Parathyroid adenoma (tissue), 2 donors: Measurements from ENCODE around the gene MAP3K7CL.

Source experiments
- H2AFZ ChIP-seq: fragments of 300-600 bp; sonication (generic); one replicate; pipeline ENCODE4 v1.7.0; 2017; ENCODE audit warnings: antibody characterized with exemption, mild to moderate bottlenecking
- H3K27ac ChIP-seq: fragments of 300-600 bp; sonication (generic); one replicate; pipeline ENCODE4 v1.7.0; 2017
- H3K27me3 ChIP-seq: fragments of 300-600 bp; sonication (generic); one replicate; pipeline ENCODE4 v1.7.0; 2017; ENCODE audit warnings: low read length; ENCODE audit not compliant: control insufficient read depth, insufficient read depth
- H3K36me3 ChIP-seq: fragments of 300-600 bp; sonication (generic); one replicate; pipeline ENCODE4 v1.7.0; 2017; ENCODE audit warnings: low read length; ENCODE audit not compliant: control insufficient read depth, insufficient read depth
- H3K4me1 ChIP-seq: fragments of 300-600 bp; sonication (generic); one replicate; pipeline ENCODE4 v1.7.0; 2017; ENCODE audit warnings: control low read depth
- H3K4me2 ChIP-seq: fragments of 300-600 bp; sonication (generic); one replicate; pipeline ENCODE4 v1.7.0; 2017; ENCODE audit warnings: low read length
- H3K4me3 ChIP-seq: fragments of 300-600 bp; sonication (generic); one replicate; pipeline ENCODE4 v1.7.0; 2017; ENCODE audit warnings: low read depth, low read length
- H3K79me2 ChIP-seq: fragments of 300-600 bp; sonication (generic); one replicate; pipeline ENCODE4 v1.7.0; 2017; ENCODE audit warnings: control low read depth
- H3K9ac ChIP-seq: fragments of 300-600 bp; sonication (generic); one replicate; pipeline ENCODE4 v1.7.0; 2017; ENCODE audit warnings: mild to moderate bottlenecking
- H3K9me3 ChIP-seq: fragments of 300-600 bp; sonication (generic); one replicate; pipeline ENCODE4 v1.7.0; 2017; ENCODE audit warnings: low read length; ENCODE audit not compliant: control insufficient read depth
- TF ChIP-seq, protein P1 (sequence below): fragments of 300-600 bp; sonication (generic); IDR thresholded peaks from one replicate; pipeline ENCODE4 v1.7.0; 2017; ENCODE audit warnings: antibody characterized with exemption, mild to moderate bottlenecking
- donor health status: primary hyperparathyroidism.

Gene MAP3K7CL

DNA sequence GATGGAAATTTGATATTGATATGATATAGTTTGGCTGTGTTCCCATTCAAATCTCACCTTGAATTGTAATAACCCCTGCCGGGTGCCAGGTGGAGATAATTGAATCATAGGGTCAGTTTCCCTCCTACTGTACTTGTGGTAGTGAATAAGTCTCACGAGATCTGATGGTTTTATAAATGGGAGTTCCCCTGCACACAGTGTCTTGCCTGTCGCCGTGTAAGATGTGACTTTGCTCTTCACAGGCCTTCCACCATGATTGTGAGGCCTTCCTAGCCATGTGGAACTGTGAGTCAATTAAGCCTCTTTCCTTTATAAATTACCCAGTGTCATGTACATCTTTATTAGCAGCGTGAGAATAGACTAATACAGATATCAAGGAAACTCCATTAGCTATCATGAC lies 74.6 kb downstream of the MAP3K7CL start:
- H3K27ac ChIP-seq, result no peak overlapping the region
- no peaks in the 10 kb centered on the region for H3K79me2 ChIP-seq

DNA sequence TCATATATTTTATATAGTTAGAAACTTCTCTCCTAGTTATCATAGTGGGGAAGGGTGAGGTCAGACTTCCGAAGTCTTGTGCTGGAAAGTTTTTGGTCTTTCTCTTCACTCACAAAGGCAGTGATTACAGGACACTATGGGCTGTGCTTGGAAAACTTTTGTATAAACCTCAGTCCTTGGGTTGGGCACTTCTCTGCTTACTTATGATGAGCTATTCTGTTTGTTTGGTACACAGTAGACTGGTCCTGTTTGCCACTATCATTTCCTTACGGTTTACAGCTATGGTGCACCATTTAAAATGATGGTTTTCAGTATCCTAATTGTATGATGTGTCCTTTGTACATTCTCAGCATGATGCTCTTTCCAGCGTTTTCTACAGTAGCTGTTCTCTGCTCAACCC lies 75.5 kb downstream of the MAP3K7CL start:
- H3K27ac ChIP-seq, result no peak overlapping the region
- no peak overlapping the region for H2AFZ ChIP-seq
- H3K79me2 ChIP-seq, result no peaks in the 10 kb centered on the region
- no peak overlapping the region for H3K4me2 ChIP-seq
- H3K4me3 ChIP-seq, result no peak overlapping the region
- no peaks in the 10 kb centered on the region for H3K27me3 ChIP-seq
- H3K9ac ChIP-seq, result no peak overlapping the region
- H3K36me3 ChIP-seq, result no peaks in the 10 kb centered on the region
- no peaks in the 10 kb centered on the region for H3K9me3 ChIP-seq
- no peaks in the 10 kb centered on the region for H3K4me1 ChIP-seq
- TF ChIP-seq, protein P1, sequence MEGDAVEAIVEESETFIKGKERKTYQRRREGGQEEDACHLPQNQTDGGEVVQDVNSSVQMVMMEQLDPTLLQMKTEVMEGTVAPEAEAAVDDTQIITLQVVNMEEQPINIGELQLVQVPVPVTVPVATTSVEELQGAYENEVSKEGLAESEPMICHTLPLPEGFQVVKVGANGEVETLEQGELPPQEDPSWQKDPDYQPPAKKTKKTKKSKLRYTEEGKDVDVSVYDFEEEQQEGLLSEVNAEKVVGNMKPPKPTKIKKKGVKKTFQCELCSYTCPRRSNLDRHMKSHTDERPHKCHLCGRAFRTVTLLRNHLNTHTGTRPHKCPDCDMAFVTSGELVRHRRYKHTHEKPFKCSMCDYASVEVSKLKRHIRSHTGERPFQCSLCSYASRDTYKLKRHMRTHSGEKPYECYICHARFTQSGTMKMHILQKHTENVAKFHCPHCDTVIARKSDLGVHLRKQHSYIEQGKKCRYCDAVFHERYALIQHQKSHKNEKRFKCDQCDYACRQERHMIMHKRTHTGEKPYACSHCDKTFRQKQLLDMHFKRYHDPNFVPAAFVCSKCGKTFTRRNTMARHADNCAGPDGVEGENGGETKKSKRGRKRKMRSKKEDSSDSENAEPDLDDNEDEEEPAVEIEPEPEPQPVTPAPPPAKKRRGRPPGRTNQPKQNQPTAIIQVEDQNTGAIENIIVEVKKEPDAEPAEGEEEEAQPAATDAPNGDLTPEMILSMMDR, result no peak

More for the DNA sequence above, 74.6 kb downstream of the MAP3K7CL start:
- Histone ChIP-seq H3K9ac (no peak overlapping the region), H3K9me3 (no peaks in the 10 kb centered on the region), H2AFZ (no peak overlapping the region), H3K36me3 (no peaks in the 10 kb centered on the region), H3K4me3 (no peak overlapping the region), H3K27me3 (no peaks in the 10 kb centered on the region), H3K4me2 (no peak overlapping the region), H3K4me1 (no peaks in the 10 kb centered on the region)
- TF ChIP-seq, protein P1, result no peak

DNA sequence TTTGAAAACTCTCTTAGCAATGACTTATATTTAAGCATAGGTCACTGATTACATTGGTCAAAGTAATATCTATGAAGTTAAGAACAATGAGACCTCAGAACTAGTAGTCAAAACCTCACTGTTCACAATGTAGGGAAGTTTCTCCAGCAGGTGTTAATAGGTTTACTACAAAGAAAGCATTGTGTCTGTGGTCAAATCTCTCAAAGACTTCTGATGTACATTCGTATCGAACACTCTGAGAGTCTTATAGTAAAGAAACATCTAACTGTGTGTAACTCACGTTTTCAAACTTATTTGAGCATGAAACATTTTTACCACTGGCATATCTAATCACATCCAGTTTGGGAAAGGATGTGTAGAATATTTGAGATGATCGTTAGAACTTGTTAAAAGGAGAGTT lies 76.0 kb downstream of the MAP3K7CL start:
- no peak overlapping the region for H3K27ac ChIP-seq
- H3K36me3 ChIP-seq, result no peaks in the 10 kb centered on the region
- H3K4me2 ChIP-seq, result no peak overlapping the region
- H3K4me1 ChIP-seq, result no peaks in the 10 kb centered on the region
- no peaks in the 10 kb centered on the region for H3K27me3 ChIP-seq
- H3K79me2 ChIP-seq, result no peaks in the 10 kb centered on the region
- TF ChIP-seq, protein P1, result no peak
- no peak overlapping the region for H3K9ac ChIP-seq
- no peaks in the 10 kb centered on the region for H3K9me3 ChIP-seq
- no peak overlapping the region for H2AFZ ChIP-seq
- H3K4me3 ChIP-seq, result no peak overlapping the region

GRCh38 chr21:29207201-29207600 lies 76.8 kb downstream of the MAP3K7CL start:
- H3K4me3 ChIP-seq, result no peak overlapping the region
- H3K4me1 ChIP-seq, result no peaks in the 10 kb centered on the region
- TF ChIP-seq, protein P1, result no peak
- no peaks in the 10 kb centered on the region for H3K36me3 ChIP-seq
- H2AFZ ChIP-seq, result no peak overlapping the region
- no peaks in the 10 kb centered on the region for H3K27me3 ChIP-seq
- no peak overlapping the region for H3K4me2 ChIP-seq
- H3K27ac ChIP-seq, result no peak overlapping the region
- no peak overlapping the region for H3K9ac ChIP-seq
- no peaks in the 10 kb centered on the region for H3K79me2 ChIP-seq
- no peaks in the 10 kb centered on the region for H3K9me3 ChIP-seq

DNA sequence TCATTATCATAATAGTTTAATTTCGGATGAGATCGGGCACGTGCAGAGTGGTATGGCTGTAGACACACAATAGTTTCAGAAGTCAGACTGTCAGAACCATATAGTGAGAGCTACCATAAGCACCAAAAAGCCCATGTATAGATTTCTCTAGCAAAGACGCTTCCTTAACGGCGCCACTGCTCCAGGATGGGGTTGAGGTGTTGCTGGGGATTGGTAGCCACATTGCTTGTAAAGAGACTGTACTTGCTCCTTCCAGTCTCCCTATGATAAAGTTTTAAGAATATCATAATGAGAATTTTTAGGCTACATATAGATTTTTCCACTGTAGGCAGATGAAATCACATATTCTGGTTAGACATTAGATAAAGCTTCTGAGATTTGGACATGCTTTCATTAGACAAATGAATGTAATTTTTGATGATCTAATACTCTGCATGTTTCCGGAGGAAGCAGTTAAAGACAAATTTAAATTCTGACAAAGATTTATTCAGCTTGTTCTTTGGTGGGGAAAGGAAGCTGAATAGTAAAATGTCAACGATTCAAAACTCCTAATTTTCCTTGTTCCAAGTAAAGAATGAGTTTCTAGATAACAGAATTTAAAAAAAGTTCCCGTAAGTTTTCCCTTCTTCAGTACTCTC lies 77.7 kb downstream of the MAP3K7CL start:
- H3K4me2 ChIP-seq, result no peak overlapping the region
- H3K9me3 ChIP-seq, result no peaks in the 10 kb centered on the region
- H3K4me3 ChIP-seq, result no peak overlapping the region
- H3K27ac ChIP-seq, result no peak overlapping the region
- H3K27me3 ChIP-seq, result no peaks in the 10 kb centered on the region
- no peaks in the 10 kb centered on the region for H3K4me1 ChIP-seq
- no peaks in the 10 kb centered on the region for H3K36me3 ChIP-seq
- no peaks in the 10 kb centered on the region for H3K79me2 ChIP-seq
- H3K9ac ChIP-seq, result no peak overlapping the region
- H2AFZ ChIP-seq, result no peak overlapping the region
- TF ChIP-seq, protein P1, result no peak
